ENCODE measurements around the gene FAM72B.
"Not testable (repeated sequence)": the region's sequence is repeated elsewhere in the genome, so short reads cannot be mapped to it uniquely, and the experiment has no call there.

The FAM72B gene

DNA sequence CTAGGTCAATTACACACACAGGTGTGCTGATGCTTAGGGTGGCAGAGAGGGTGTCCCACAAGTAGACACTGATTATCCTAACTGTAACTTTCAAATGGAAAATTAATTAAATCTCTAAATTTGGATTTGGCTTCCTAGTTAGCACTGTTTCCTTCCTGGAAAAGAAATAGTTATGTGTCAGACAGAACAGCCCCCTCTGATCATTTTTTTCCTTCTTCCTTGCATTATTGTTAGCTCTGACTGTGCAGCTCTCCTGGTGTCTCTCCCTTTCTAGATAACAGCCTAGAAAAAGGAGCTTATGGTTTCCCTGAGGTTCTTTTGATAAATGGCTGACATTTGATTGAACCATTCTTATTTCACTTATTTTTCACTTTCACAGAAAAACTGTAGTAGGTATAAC lies 31.4 kb downstream of the FAM72B start:
- DNase-seq (ENCODE audit: low read depth in 2 of 2): not testable (repeated sequence)

DNA sequence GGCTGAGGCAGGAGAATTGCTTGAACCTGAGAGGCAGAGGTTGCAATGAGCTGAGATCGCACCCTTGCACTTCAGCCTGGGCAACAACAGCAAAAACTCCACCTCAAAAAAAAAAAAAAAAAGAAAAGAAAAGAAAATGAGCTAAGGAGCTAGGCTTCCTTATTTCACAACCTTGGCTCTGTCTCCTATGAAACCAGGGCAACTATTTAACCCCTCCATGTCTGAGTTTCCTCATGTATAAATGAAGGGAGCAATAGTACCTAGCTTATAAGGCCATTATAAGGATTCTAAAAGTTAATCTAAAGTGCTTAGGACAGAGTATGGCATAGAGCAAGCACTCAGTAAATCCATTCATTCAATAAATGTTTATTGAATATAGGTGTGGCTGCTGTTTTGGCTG lies 32.8 kb downstream of the FAM72B start:
- DNase-seq (ENCODE audit: low read depth in 2 of 2): not testable (repeated sequence)

DNA sequence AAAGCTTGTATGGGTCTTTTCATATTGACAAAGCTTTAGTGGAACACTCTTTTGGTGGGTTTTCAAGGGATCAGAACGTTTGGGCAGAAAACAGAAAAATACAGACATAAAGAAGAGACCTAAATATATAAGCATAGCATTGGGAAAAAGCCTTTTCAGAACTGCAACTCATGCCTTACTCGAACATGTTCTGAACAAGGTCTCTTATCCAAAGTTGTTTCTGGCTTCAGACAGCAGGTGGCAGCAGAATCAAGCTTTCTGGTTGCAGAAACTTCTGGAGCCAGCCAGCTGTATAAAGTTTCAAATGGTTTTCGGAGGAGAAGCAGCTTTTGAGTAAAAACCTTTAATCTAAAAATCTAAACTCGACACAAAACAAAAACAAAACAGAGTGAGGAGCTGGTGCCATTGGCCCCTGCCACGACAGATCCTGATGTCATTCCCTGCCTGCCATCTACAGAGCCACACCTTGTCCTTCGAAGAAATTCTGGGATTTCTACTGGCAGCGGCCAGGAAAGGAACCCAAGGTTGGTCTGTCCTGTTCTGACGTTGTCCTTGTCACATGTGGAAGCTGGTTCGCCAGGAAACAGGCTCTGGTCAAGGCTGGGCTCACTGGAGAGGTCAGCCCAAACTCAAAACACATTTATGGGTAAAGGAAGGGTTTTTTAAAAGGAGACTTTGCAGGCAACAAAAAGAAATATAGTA lies 35.5 kb downstream of the FAM72B start:
- not testable (repeated sequence) for DNase-seq (ENCODE audit: low read depth in 2 of 2)

DNA sequence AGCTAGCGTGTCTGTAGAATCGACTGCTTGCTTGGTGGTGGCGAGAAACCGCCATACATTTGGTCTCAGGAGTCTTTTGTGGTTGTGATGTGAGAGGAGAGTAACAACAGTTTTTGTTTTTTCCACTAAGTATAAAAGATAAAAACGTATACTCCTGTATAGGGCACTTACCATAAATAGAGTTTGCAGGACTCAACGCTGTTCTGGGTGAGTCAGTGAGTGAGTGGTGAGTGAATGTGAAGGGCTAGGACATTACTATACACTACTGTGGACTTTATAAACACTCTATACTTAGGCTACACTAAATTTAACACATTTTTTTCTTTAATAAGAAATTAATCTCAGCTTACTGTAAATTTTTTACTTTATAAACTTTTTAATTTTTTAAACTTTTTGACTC lies 43.7 kb downstream of the FAM72B start:
- not testable (repeated sequence) for DNase-seq (ENCODE audit: low read depth in 2 of 2)

DNA sequence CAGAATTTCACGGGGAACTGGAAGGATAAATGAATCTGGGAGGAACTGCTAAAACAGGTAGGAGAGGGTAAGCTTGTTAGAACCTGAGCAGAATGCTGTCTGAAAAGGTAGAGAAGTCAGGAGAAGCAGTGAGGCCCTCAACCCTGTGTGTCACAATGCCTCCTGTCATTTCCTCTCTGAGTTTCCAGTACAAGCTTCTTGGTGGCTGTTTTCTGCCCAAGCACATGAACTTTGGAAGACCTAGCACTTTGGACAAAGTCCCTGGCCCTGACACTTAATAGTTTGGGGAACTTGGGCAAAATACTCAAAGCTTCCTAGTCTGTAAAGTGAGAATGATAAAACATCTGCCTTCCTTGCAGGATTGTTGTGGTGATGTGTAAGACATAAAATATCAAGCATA lies 52.6 kb downstream of the FAM72B start:
- DNase-seq (ENCODE audit: low read depth in 2 of 2): not testable (repeated sequence)

DNA sequence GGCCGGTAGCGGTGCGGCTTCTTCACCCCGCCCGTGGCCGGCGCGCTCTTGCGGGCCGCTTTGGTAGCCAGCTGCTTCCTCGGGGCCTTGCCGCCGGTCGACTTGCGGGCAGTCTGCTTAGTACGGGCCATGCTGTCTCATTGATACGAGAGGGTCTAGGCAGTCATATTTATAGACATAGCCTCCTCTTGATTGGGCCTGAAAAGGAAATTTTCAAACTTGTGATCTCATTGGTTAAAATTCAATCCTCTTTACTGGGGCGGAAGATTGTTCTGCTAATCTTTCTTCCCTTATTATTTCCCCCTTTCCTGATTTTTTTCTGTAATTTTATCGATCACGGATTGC lies 65.7 kb downstream of the FAM72B start:
- DNase-seq (ENCODE audit: low read depth in 2 of 2): not testable (repeated sequence)

All from activated CD4-positive, alpha-beta T cell treated with anti-CD3 and anti-CD28 coated beads for 24 hours (primary cell).